A204.1 (cell line): ENCODE results near the gene PITX1.

Source experiments
- FAIRE-seq: peaks from 2 replicates; lab custom pipeline; 2012; peaks lifted over from hg19 to GRCh38; lab: Jason Lieb, UNC

PITX1 gene

DNA sequence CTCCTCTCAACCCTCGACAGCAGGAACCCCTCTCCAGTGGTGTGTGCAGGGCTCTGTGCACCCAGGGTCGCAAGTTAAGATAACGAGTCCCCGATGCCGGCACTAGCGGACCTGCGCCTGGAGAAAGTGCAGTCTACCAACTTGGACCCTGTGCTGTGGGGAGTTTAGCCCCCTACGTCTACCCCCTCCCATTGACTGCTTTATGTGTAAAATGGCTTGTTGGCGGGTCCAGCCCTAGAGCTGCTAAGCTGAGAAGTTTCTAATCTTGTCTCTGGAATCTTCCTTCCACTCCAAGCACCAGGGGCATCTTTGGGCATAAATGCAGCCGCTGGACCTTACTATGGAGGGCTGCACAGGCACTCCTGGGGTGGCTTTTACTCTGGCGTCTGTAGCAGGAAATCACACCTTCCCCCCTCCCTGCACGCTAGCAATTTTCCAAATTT is 7.1 kb upstream of the PITX1 start:
- FAIRE-seq = no peak

DNA sequence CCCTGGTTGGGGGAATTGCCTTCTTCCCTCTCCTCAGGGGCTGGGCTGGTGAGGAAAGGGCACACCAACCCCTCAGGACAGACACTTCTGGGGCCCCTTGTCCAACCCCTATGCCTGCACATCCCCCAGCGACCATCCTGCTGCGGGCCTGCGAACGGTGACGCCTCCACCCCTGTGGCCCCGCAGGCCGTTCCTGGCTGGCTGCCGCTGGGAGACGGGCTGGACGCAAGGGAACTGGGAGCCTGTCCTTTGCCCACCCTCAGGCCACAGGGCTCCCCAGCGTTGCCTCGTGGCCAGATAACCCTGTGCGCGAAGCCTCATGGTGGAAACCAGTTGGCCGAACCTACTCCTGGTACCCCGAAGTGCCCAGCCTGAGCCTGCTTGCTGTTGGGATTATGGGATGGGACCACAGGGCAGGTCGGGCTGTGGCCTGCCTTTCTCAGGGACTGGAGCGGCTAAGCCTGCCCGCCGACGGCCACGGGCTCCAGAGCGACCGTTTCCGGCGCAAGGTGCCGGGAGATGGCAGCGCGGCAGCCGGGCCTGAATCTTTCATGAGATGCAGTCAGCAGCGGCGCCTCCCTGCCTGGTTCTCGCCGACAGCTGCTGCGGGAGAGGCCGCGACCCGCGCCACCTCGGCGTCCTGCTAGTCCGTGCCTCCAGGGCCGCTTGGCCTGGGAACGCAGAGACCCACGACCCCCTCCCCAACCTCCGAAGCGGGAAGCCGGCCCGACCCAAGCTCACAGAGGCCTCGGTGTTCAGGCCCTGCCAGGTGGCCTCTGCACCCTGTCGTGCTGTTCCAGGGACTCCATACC is 6.5 kb upstream of the PITX1 start:
- no peak for FAIRE-seq

DNA sequence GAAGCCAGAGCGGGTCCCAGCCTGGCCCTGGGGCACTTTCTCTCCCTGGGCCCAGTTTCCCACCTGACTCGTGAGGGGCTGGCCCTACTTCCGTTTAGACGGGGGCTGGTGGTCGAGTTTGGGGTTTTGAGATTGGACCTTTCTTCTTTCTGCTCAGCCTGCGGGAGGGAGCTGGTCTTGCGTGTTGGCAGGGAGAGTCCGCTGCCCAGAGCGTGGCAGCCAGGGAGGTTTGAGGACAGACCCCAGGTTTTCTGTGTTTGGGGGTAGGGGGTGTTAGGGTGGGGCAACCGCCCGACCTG is 6.0 kb upstream of the PITX1 start:
- no peak for FAIRE-seq

GRCh38 chr5:135039271-135040033 is 5.4 kb upstream of the PITX1 start:
- no peak for FAIRE-seq

GRCh38 chr5:135038813-135039270 is 4.8 kb upstream of the PITX1 start:
- no peak for FAIRE-seq

DNA sequence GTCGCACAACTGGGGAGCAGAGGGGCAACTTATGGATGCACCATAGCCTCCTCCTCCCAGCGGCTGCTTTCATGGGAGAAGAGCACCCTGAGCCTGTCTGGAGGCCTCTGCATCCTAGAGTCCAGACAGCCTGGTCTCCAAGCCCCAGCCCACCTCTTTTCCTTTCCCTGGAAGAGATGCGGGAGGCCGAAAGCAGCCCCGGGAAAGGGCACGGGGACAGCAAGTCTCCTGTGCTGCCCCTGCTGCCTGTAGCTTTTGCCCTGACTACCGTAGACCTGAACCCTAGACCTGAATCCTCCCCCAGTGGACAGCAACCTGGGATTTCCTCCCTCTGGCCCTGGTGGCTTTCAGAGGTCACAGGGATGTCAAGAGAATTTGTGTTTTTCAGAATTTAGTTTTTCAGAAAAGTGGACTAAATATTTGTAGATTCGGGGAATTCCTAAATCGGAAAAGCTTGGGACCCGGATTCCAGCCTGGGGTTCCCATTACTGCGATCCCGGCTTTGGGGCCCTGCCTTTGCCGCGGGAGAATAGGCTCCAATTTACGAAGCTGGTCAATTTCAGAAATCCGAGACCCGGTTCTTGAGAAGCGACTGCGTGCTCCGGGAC is 4.3 kb upstream of the PITX1 start:
- no peak for FAIRE-seq

- no peak for FAIRE-seq
Observed at GRCh38 chr5:135037519-135038204, 3.6 kb upstream of the PITX1 start.

- no peak for FAIRE-seq
Observed at GRCh38 chr5:135036405-135036804, 2.4 kb upstream of the PITX1 start.

DNA sequence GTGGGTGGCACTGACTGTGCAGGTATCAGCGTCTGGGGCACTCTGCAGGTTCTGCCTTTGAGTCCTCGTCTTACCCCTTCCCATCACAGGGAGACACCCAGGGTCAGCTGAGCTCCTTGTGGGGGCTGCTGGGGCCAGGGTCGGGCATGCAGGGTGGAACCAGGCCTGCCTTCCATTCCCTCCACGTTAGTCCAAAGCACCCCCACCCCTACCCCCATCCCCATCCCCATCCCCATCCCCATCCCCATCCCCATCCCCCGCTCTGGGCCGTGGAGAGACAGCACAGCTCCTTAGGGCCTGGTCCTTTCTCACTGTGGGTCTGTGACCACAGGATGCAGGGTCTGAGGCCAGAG is 1.6 kb upstream of the PITX1 start:
- no peak for FAIRE-seq

DNA sequence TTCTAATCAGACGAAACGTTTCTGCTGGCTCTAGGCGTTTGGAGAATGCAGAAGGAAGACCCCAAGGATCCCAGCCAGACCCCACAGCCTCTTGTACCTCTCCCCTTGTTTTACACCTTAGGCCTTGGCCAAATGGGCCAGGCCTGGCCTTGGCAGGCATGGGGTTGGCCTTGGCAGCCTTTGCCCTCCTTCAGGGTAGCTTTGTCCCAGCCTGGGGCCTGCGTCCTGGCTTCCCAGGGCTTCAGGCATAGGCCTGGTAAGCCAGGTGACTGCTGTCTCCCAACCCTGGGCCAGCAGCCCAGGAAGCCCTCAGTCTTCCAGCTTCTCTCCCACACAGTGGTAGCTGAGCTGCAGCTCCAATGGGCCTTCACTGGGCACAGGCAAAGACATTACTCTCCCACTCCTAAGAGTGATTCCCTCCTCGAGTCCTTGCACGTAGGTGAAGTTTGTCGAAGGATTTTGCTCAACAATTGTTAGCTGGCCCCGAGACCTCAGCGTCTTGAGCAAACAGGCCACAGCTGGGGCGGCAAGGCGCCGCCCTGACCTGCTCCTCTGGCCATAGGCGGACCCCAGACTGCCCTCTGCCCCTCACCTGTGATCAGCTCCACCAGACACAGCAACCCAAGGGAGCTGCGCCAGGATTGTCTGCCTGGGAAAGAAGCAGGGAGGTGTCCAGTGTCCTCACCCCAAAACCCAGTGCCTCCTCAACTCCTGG is 1.1 kb upstream of the PITX1 start:
- FAIRE-seq = no peak

DNA sequence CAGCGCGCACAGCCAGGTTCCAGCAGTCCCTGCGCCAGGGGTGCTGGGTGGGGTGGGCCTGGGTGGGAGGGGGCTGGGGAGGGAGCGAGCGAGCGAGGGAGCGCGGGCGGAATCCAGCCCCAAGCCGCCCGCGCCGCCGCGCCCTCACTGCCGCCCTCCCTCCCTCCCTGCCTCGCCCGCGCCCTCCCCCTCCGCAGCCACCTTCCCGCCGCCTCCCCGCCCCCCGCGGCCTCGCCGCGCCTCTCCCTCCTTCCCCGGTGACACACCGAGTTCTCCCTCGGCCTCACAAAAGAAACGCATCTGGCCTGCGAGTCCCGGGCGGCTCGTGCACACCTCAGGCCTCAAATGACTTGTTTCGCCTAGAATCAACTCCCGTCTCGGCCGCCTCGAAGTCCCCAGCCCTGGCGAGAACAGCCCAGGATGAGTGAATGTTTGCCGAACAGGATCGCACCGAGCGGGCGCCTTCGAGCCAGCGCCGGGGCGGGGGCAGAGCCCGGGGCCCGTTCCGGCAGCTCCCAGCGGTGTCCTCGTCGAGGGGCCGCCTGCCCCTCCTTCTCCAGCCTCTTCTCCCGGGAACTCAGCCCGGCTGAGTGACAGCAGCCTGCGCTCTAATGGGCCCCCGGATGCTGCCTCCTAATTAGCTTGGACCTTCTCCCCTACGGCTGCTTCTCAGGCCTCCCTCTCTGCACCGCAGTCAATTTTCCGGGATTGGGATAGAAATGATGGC is 371 bp upstream of the PITX1 start:
- FAIRE-seq = no peak

DNA sequence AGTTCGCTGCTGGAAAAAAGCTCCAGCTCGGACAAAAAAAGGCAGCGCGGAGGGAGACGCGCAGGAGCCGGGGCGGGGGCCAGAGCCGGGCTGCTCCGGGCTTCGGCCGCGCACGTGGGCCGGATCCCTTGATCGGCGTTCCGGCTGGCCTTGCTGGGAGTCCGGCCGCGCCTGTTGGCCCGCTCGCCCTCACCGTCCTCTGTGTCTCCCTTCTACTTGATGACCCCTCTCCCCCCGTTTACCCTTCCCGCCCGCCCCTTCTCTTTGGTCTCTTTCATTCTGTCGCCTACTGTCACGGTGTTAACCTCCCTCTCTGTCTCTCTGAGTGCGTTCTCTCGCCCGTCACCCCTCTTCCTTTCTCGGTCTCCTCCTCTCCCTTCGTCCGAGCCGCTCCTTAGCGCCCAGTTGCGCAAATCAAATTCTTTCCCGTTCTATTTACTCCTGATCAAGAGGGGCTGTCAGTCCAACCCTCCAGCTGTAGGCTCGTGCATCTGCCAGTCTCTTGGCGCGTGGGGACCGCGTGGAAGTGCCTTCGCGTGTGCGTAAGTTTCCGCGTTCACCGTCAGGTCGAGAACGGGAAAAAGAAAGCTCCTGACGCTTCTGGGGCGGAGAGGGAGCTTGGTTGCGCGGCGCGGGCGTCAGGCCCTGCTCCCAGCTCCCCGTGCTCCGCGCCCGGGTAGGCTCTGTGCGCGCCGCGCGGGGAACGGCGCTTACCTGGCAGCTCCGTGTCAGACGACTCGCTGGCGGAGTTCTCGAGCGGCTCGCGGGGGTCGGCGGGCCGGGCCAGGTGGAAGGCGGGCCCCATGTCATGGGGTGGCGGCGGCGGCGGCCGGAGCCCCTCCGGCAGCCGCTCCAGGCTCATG is 798 bp downstream of the PITX1 start:
- FAIRE-seq = no peak

DNA sequence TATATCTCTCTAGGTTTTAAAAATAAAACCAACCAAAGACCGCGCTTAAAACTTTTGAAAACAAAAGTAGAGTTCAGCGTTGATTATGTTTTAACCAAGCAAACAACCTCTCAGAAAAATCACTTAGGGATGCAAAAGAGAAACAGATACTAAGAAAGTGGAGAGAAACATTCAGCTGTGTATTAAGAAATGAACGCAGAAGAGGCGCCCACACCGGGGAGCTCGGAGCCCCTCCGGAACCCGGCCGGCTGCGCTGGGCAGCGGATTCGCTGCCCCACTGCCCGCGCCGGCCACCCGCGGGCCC is 1.4 kb downstream of the PITX1 start:
- no peak for FAIRE-seq

DNA sequence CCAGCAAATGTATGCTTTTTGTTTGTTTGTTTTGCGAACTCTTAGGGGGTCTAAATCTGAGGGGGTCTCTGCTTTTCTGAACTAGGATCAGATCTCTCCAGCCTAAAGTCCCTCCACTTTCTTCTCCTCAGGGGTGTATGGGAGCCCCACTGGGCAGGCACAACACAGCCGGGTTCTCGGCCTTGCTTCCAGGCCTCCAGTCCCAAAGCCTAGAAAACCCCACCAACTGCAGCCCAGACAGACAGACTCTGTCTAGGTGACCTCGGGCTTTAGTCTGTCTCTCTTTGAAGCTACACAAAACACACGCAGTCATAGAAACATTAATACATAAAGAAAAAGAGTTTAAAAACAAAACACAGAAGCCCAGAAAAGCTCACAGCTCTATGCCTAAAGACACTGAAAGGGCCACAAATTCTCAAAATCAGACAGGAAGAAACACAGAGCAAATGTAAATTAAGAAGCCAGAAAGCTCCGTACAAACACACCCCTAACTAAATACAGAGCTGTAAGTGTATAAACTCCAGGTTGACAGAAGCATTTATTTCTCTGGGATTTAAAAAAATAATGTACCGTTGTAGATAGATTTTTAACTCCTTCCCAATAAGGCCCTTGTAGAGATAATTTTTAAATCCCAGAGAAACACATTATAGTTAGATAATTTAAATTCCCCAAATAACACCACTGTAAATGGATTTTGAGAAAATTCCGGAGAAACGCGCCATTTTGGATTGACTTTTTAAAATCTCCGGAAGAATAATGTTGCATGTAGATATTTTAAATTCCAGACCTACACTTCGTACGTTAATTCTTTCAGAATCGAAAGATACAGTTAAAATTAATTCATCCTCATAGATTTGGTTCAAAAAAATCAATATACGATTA is 2.0 kb downstream of the PITX1 start:
- peak; percentile 54 for FAIRE-seq

DNA sequence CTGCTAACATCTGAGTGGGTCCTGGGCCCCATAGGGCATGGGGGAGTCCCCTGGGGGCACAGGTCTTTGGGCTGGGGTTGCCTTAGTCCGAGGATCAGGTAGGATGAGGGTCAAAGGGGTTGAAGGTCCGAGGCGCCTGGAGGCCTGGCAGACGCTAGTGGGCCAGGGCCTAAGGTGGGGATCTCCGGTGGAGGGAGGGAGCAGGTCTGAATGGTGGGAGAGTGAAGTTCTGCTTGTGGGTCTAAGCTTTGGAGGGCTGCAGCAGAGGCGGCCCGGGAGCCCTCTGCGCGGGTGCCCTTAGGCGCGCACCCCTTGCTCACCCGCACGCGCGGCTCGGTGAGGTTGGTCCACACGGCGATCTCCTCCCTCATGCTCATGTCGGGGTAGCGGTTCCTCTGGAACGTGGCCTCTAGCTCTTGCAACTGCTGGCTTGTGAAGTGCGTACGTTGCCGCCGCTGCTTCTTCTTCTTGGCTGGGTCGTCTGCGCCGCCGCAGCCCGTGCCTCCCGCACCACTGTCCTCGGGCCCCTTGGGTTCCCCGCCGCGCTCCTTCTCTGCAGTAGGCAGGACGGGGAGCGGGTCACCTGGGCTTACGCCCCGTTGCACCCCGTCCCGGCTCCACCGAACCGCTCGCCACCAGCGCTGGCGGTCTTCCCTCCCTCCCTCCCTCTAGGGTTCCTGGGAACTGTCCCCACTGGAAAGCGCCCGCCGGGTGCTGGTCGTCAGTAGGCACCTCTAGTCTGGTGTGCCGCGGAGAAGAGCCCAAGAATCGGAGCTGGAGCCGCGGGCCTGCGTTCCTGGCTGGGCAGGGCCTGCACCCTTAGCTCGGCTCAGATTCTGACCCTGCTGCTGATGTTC is 2.8 kb downstream of the PITX1 start:
- no peak for FAIRE-seq

- FAIRE-seq = no peak
Observed at GRCh38 chr5:135030123-135030955, 3.7 kb downstream of the PITX1 start.

- no peak for FAIRE-seq
Observed at GRCh38 chr5:135029477-135030122, 4.4 kb downstream of the PITX1 start.
